Muscle layer of colon (tissue), 2 donors: ENCODE measurements around the gene NEK10.

Experiments
- H3K27ac ChIP-seq: one replicate; pipeline ENCODE4 v1.7.0; 2013; ENCODE audit warnings: low read depth, mild to moderate bottlenecking, low read length, moderate library complexity
- H3K27me3 ChIP-seq, 2 donors: one replicate each; pipeline ENCODE4 v1.7.0; 2013; ENCODE audit warnings: low read length in 2 of 2, mild to moderate bottlenecking in 2 of 2; ENCODE audit not compliant: insufficient read depth in 2 of 2, control insufficient read depth in 1 of 2
- H3K36me3 ChIP-seq: one replicate; pipeline ENCODE4 v1.7.0; 2013; ENCODE audit warnings: mild to moderate bottlenecking, low read length; ENCODE audit not compliant: insufficient read depth
- H3K4me1 ChIP-seq: one replicate; pipeline ENCODE4 v1.7.0; 2013; ENCODE audit warnings: mild to moderate bottlenecking, low read length; ENCODE audit not compliant: insufficient read depth
- H3K4me3 ChIP-seq, 2 donors: one replicate each; pipeline ENCODE4 v1.7.0; 2013; ENCODE audit warnings: low read length in 2 of 2, low read depth in 1 of 2, mild to moderate bottlenecking in 1 of 2, moderate library complexity in 1 of 2
- H3K9ac ChIP-seq: one replicate; pipeline ENCODE4 v1.7.0; 2013; ENCODE audit warnings: low read length
- H3K9me3 ChIP-seq: one replicate; pipeline ENCODE4 v1.7.0; 2013; ENCODE audit warnings: mild to moderate bottlenecking, low read length
- donor health status: abdominal sarcoma.
- donor health status: Adenocarcinoma of cecum.

The NEK10 gene

GRCh38 chr3:27089068-27089467, 280.1 kb downstream of the NEK10 start:
- H3K4me3 ChIP-seq = no peak overlapping the region
- H3K36me3 ChIP-seq = no peaks in the 10 kb centered on the region
- H3K4me1 ChIP-seq = no peaks in the 10 kb centered on the region
- H3K27me3 ChIP-seq = no peaks in the 10 kb centered on the region
- H3K9me3 ChIP-seq = no peaks in the 10 kb centered on the region
- no peak overlapping the region for H3K27ac ChIP-seq
- no peak overlapping the region for H3K9ac ChIP-seq

- Histone ChIP-seq H3K4me3 (no peak overlapping the region), H3K9me3 (no peaks in the 10 kb centered on the region), H3K36me3 (no peaks in the 10 kb centered on the region), H3K4me1 (no peaks in the 10 kb centered on the region), H3K9ac (no peak overlapping the region), H3K27me3 (no peaks in the 10 kb centered on the region), H3K27ac (no peak overlapping the region)
These were observed 283.1 kb downstream of the NEK10 start for GRCh38 chr3:27085829-27086730.

- no peak overlapping the region for H3K4me3 ChIP-seq
- no peaks in the 10 kb centered on the region for H3K9me3 ChIP-seq
- H3K36me3 ChIP-seq = no peaks in the 10 kb centered on the region
- H3K4me1 ChIP-seq = no peaks in the 10 kb centered on the region
- H3K27ac ChIP-seq = no peak overlapping the region
- H3K27me3 ChIP-seq = no peaks in the 10 kb centered on the region
- no peak overlapping the region for H3K9ac ChIP-seq
These were observed 287.1 kb downstream of the NEK10 start for GRCh38 chr3:27081992-27082607.

GRCh38 chr3:27081566-27081965, 287.6 kb downstream of the NEK10 start:
- no peak overlapping the region for H3K9ac ChIP-seq
- no peak overlapping the region for H3K4me3 ChIP-seq
- H3K27me3 ChIP-seq = no peaks in the 10 kb centered on the region
- H3K36me3 ChIP-seq = no peaks in the 10 kb centered on the region
- H3K27ac ChIP-seq = no peak overlapping the region
- H3K4me1 ChIP-seq = no peaks in the 10 kb centered on the region
- H3K9me3 ChIP-seq = no peaks in the 10 kb centered on the region

- Histone ChIP-seq H3K4me3 (no peak overlapping the region), H3K27ac (no peak overlapping the region), H3K4me1 (no peaks in the 10 kb centered on the region), H3K36me3 (no peaks in the 10 kb centered on the region), H3K27me3 (no peaks in the 10 kb centered on the region), H3K9ac (no peak overlapping the region), H3K9me3 (no peaks in the 10 kb centered on the region)
These were observed 289.0 kb downstream of the NEK10 start for GRCh38 chr3:27080258-27080525.

GRCh38 chr3:27079427-27080257, 289.5 kb downstream of the NEK10 start:
- no peak overlapping the region for H3K9ac ChIP-seq
- H3K27me3 ChIP-seq = no peaks in the 10 kb centered on the region
- H3K4me3 ChIP-seq = no peak overlapping the region
- H3K36me3 ChIP-seq = no peaks in the 10 kb centered on the region
- no peaks in the 10 kb centered on the region for H3K4me1 ChIP-seq
- no peak overlapping the region for H3K27ac ChIP-seq
- no peaks in the 10 kb centered on the region for H3K9me3 ChIP-seq

GRCh38 chr3:27078246-27078913, 290.8 kb downstream of the NEK10 start:
- H3K4me3 ChIP-seq = no peak overlapping the region
- no peaks in the 10 kb centered on the region for H3K36me3 ChIP-seq
- H3K4me1 ChIP-seq = no peaks in the 10 kb centered on the region
- no peaks in the 10 kb centered on the region for H3K9me3 ChIP-seq
- no peaks in the 10 kb centered on the region for H3K27me3 ChIP-seq
- no peak overlapping the region for H3K9ac ChIP-seq
- H3K27ac ChIP-seq = no peak overlapping the region

- Histone ChIP-seq H3K27me3 (no peaks in the 10 kb centered on the region), H3K36me3 (no peaks in the 10 kb centered on the region), H3K4me3 (no peak overlapping the region), H3K4me1 (no peaks in the 10 kb centered on the region), H3K27ac (no peak overlapping the region), H3K9ac (no peak overlapping the region), H3K9me3 (no peaks in the 10 kb centered on the region)
These were observed 292.2 kb downstream of the NEK10 start for GRCh38 chr3:27076815-27077630.

- H3K4me1 ChIP-seq = no peaks in the 10 kb centered on the region
- no peak overlapping the region for H3K27ac ChIP-seq
- H3K36me3 ChIP-seq = no peaks in the 10 kb centered on the region
These were observed 294.3 kb downstream of the NEK10 start for GRCh38 chr3:27074914-27075313.

GRCh38 chr3:27073912-27074311, 295.3 kb downstream of the NEK10 start:
- Histone ChIP-seq H3K9ac (no peak overlapping the region), H3K4me1 (no peaks in the 10 kb centered on the region), H3K27me3 (no peaks in the 10 kb centered on the region), H3K27ac (no peak overlapping the region), H3K9me3 (no peaks in the 10 kb centered on the region), H3K4me3 (no peak overlapping the region), H3K36me3 (no peaks in the 10 kb centered on the region)

More at GRCh38 chr3:27074914-27075313, 294.3 kb downstream of the NEK10 start:
- Histone ChIP-seq H3K27me3 (no peaks in the 10 kb centered on the region), H3K4me3 (no peak overlapping the region), H3K9ac (no peak overlapping the region), H3K9me3 (no peaks in the 10 kb centered on the region)
